Lower leg skin (tissue), 4 donors: Measurements from ENCODE around the gene ZNF641. TPM values are rescaled to one million over a fixed set of nuclear protein-coding genes. Genes with fewer than 3 reads are reported as not detected.

Experiments
- DNase-seq, 2 donors: peaks; one replicate each; pipeline ENCODE4 v3.0.0-alpha.2; 2019; ENCODE audit warnings: low spot score in 2 of 2
- H3K4me3 ChIP-seq: fragments of 200-600 bp; sonication (generic); 2 replicates; pipeline ENCODE4 v1.5.1; 2017; ENCODE audit warnings: mild to moderate bottlenecking, low read depth; ENCODE audit not compliant: poor library complexity, severe bottlenecking
- CTCF ChIP-seq, 3 donors: fragments of 450-650 bp; IDR thresholded peaks; one replicate each; pipeline ENCODE4 v1.5.1; 2016; ENCODE audit warnings: antibody characterized with exemption in 3 of 3, mild to moderate bottlenecking in 3 of 3, moderate library complexity in 2 of 3
- POLR2A ChIP-seq, 2 donors: fragments of 450-650 bp; IDR thresholded peaks; one replicate each; pipeline ENCODE4 v1.6.1; 2016 to 2017; ENCODE audit warnings: antibody characterized with exemption in 2 of 2, mild to moderate bottlenecking in 1 of 2, moderate library complexity in 1 of 2
- WGBS, 2 donors: methylation state at CpG; one replicate each; pipeline ENCODE4 v1.1.5; 2018; 5-methylcytosine and 5-hydroxymethylcytosine counted together
- intact Hi-C: fragments of 100-400 bp; cut with DNase I; formaldehyde crosslinking; loops from one replicate; pipeline ENCODE4 v1.15.0; 2023; ENCODE audit warnings: low total_unique reads
- total RNA-seq, 4 donors: library from RNA; depleted of rRNA; stranded (reverse); fragments of >200 nt; gene quantifications; one replicate each; pipeline ENCODE4 v1.1.0, GENCODE V29; 2016

ZNF641 gene
- total RNA-seq, 4 donors from 2014 or later = 7.8 to 14.1 (median 12.1) TPM

GRCh38 chr12:48380596-48380995 is 29.9 kb upstream of the ZNF641 start:
- TF ChIP-seq CTCF (IDR thresholded peaks at IDR 0.05) = no peak
- no peak for TF ChIP-seq POLR2A (IDR thresholded peaks at IDR 0.05)
- WGBS, 2 donors = 94 to 100% methylated on average over 1 of the region's 1 CpG
- intact Hi-C loops = loop anchor here (10.0 kb wide), 1 partner anchor 794 kb away; no protein-coding TSS in a partner anchor
- DNase-seq = no peak
- H3K4me3 ChIP-seq = no peak overlapping the region

GRCh38 chr12:48379794-48380193 is 29.1 kb upstream of the ZNF641 start:
- intact Hi-C loops = loop anchor here (10.0 kb wide), 1 partner anchor 795 kb away; no protein-coding TSS in a partner anchor
- H3K4me3 ChIP-seq = no peak overlapping the region
- TF ChIP-seq POLR2A (IDR thresholded peaks at IDR 0.05) (no peak), CTCF (IDR thresholded peaks at IDR 0.05) (no peak)
- DNase-seq = no peak
- 54% methylated on average over 4 of the region's 4 CpGs for WGBS, 2 donors

- TF ChIP-seq CTCF (IDR thresholded peaks at IDR 0.05) (no peak), POLR2A (IDR thresholded peaks at IDR 0.05) (no peak)
- no peak overlapping the region for H3K4me3 ChIP-seq
- WGBS, 2 donors = 86 to 89% methylated on average over 2 of the region's 2 CpGs
- intact Hi-C loops = no loop called here
- no peak for DNase-seq
Measured at GRCh38 chr12:48377646-48378045, 26.9 kb upstream of the ZNF641 start.

GRCh38 chr12:48374164-48374563 is 23.4 kb upstream of the ZNF641 start:
- H3K4me3 ChIP-seq = no peak overlapping the region
- TF ChIP-seq POLR2A (IDR thresholded peaks at IDR 0.05) (no peak), CTCF (IDR thresholded peaks at IDR 0.05) (no peak)
- DNase-seq = no peak
- intact Hi-C loops = no loop called here

GRCh38 chr12:48366131-48366530 is 15.4 kb upstream of the ZNF641 start:
- intact Hi-C loops = no loop called here
- TF ChIP-seq POLR2A (IDR thresholded peaks at IDR 0.05) = no peak
- no peak for TF ChIP-seq CTCF (IDR thresholded peaks at IDR 0.05)
- H3K4me3 ChIP-seq = no peak overlapping the region
- WGBS, 2 donors = 45 to 54% methylated on average over 2 of the region's 2 CpGs
- no peak for DNase-seq

- H3K4me3 ChIP-seq = no peak overlapping the region
- no peak for DNase-seq
- WGBS, 2 donors = 72 to 82% methylated on average over 2 of the region's 2 CpGs
- TF ChIP-seq POLR2A (IDR thresholded peaks at IDR 0.05) (no peak), CTCF (IDR thresholded peaks at IDR 0.05) (no peak)
- intact Hi-C loops = no loop called here
Measured at GRCh38 chr12:48361664-48362339, 11.1 kb upstream of the ZNF641 start.
